Pancreas (tissue), 10 donors: ENCODE measurements around the gene EPC1. TPM values are rescaled to one million over a fixed set of nuclear protein-coding genes. Genes with fewer than 3 reads are reported as not detected.
A peak's percentile ranks its signal among the peaks of the same experiment; 100 is the strongest.

Experiments used
- ATAC-seq, 4 donors: fragments of 200-7000 bp; cut with Tn5 transposase; one replicate each; pipeline versions ENCODE4 v1.8.0 to v1.9.1; 2020; ENCODE audit warnings: mild to moderate bottlenecking in 4 of 4, moderate library complexity in 4 of 4
- DNase-seq, 6 donors: peaks; one replicate each; pipeline ENCODE4 v3.0.0-alpha.2; 2020
- FAIRE-seq: peaks from 2 replicates; lab custom pipeline; 2012; peaks lifted over from hg19 to GRCh38; lab: Jason Lieb, UNC
- H3K27ac ChIP-seq, 4 donors: fragments of 200-600 bp; sonication (generic); 1 replicate in 3 of 4; 2 replicates in 1 of 4; pipeline versions ENCODE4 v1.5.0 to v1.8.0; 2020
- H3K27me3 ChIP-seq, 4 donors: fragments of 200-600 bp; one replicate each; pipeline ENCODE4 v1.8.0; 2021
- H3K36me3 ChIP-seq, 3 donors: fragments of 200-600 bp; sonication (generic) in 1 of 3; one replicate each; pipeline versions ENCODE4 v1.5.0 to v1.8.0; 2020 to 2021
- H3K4me1 ChIP-seq, 3 donors: fragments of 200-600 bp; one replicate each; pipeline ENCODE4 v1.8.0; 2021
- H3K4me3 ChIP-seq, 4 donors: fragments of 200-600 bp; sonication (generic) in 2 of 4; one replicate each; pipeline versions ENCODE4 v1.5.0 to v1.8.0; 2020 to 2021
- H3K9me3 ChIP-seq, 4 donors: fragments of 200-600 bp; one replicate each; pipeline ENCODE4 v1.8.0; 2021
- CTCF ChIP-seq, 4 donors: fragments of 200-600 bp; sonication (generic) in 3 of 4; IDR thresholded peaks; one replicate each; pipeline versions ENCODE4 v1.5.0 to v1.8.0; 2021; ENCODE audit warnings: antibody characterized with exemption in 4 of 4
- WGBS, 2 donors: extraction: QIAGEN DNeasy Blood & Tissue Kit; methylation state at CpG; one replicate each; pipeline ENCODE4 v1.1.7; 2013; 5-methylcytosine and 5-hydroxymethylcytosine counted together
- intact Hi-C, 3 donors: fragments of 100-400 bp; cut with DNase I; formaldehyde crosslinking; loops; one replicate each; pipeline versions ENCODE4 v1.11.1 to v1.14.2; 2022
- polyA plus RNA-seq, 2 donors: library from polyadenylated mRNA; stranded (reverse); fragments of 200-250 nt; gene quantifications; one replicate each; pipeline ENCODE4 v1.2.3, GENCODE V29; 2013
- total RNA-seq, 6 donors: library from RNA; stranded (reverse); fragmentation: NEBNext Ultra II Directional in 4 of 6; extraction: Animal tissue kit (Norgen Biotek cat#: 25700) in 4 of 6; gene quantifications; one replicate each; pipeline versions ENCODE4 v1.2.1 to v1.2.4, GENCODE V29; 2021 to 2023
- donor health status: healthy with polysubstance abuse.
- donor health status: DM: no; HTN: no; CAD: no; lungs with moderate emphysema.
- donor health status: DM: no; HTN: no; CAD: no.
- donor health status: control.
- donor health status: control.
- donor health status: Bipolar disorder and iron deficiency.
- donor health status: DM: yes; HTN: yes; CAD: no.
- donor health status: DM: no; HTN: no; CAD: no.
- donor health status: DM: no; HTN: no; CAD: no.
- donor health status: DM: yes; HTN: yes; CAD: no.

The EPC1 gene
- total and polyA plus RNA-seq, 8 donors = 11.3 to 21.8 (median 16.4) TPM

GRCh38 chr10:32388258-32389027 lies 41.5 kb upstream of the EPC1 start:
- ATAC-seq (peak in 2 of 4 donors; percentile 17 to 26), DNase-seq (no peak), FAIRE-seq (peak; percentile 56)
- 56 to 59% methylated on average over 6 of the region's 6 CpGs for WGBS, 2 donors
- no peak overlapping the region for H3K4me3 ChIP-seq
- TF ChIP-seq CTCF (IDR thresholded peaks at IDR 0.05) = no peak
- H3K36me3 ChIP-seq = no peaks in the 10 kb centered on the region
- no peaks in the 10 kb centered on the region for H3K9me3 ChIP-seq
- H3K27ac ChIP-seq = no peak overlapping the region
- intact Hi-C loops = no loop called here
- H3K27me3 ChIP-seq = no peaks in the 10 kb centered on the region
- H3K4me1 ChIP-seq = no peaks in the 10 kb centered on the region

- no peaks in the 10 kb centered on the region for H3K9me3 ChIP-seq
- H3K4me3 ChIP-seq = no peak overlapping the region
- H3K27me3 ChIP-seq = no peaks in the 10 kb centered on the region
- TF ChIP-seq CTCF (IDR thresholded peaks at IDR 0.05) = no peak
- no peak for FAIRE-seq
- DNase-seq = no peak
- H3K4me1 ChIP-seq = no peaks in the 10 kb centered on the region
- no peaks in the 10 kb centered on the region for H3K36me3 ChIP-seq
- intact Hi-C loops = no loop called here
- H3K27ac ChIP-seq = no peak overlapping the region
- ATAC-seq = no peak
- 79 to 83% methylated on average over 7 of the region's 7 CpGs for WGBS, 2 donors
Measured at GRCh38 chr10:32386623-32387260, 39.8 kb upstream of the EPC1 start.

GRCh38 chr10:32384171-32384570 lies 37.2 kb upstream of the EPC1 start:
- H3K4me1 ChIP-seq = no peaks in the 10 kb centered on the region
- H3K27ac ChIP-seq = no peak overlapping the region
- ATAC-seq (no peak), DNase-seq (no peak), FAIRE-seq (no peak)
- intact Hi-C loops = no loop called here
- no peaks in the 10 kb centered on the region for H3K36me3 ChIP-seq
- no peaks in the 10 kb centered on the region for H3K9me3 ChIP-seq
- TF ChIP-seq CTCF (IDR thresholded peaks at IDR 0.05) = no peak
- H3K4me3 ChIP-seq = no peak overlapping the region
- 87 to 88% methylated on average over 4 of the region's 4 CpGs for WGBS, 2 donors
- no peaks in the 10 kb centered on the region for H3K27me3 ChIP-seq

- intact Hi-C loops = no loop called here
- FAIRE-seq = no peak
Measured at GRCh38 chr10:32381165-32381564, 34.2 kb upstream of the EPC1 start.

More at GRCh38 chr10:32381165-32381564, 34.2 kb upstream of the EPC1 start:
- Histone ChIP-seq H3K36me3 (no peaks in the 10 kb centered on the region), H3K4me1 (peaks cover 0 to 2% (median 0%) of the 10 kb centered on the region in 3 donors), H3K27ac (no peak overlapping the region), H3K4me3 (no peak overlapping the region), H3K27me3 (no peaks in the 10 kb centered on the region), H3K9me3 (no peaks in the 10 kb centered on the region)
- no peak for TF ChIP-seq CTCF (IDR thresholded peaks at IDR 0.05)
- WGBS, 2 donors = 90% methylated on average over 3 of the region's 3 CpGs
- ATAC-seq (no peak), DNase-seq (no peak)
